ENCODE measurements around the gene EEIG1.

DNA sequence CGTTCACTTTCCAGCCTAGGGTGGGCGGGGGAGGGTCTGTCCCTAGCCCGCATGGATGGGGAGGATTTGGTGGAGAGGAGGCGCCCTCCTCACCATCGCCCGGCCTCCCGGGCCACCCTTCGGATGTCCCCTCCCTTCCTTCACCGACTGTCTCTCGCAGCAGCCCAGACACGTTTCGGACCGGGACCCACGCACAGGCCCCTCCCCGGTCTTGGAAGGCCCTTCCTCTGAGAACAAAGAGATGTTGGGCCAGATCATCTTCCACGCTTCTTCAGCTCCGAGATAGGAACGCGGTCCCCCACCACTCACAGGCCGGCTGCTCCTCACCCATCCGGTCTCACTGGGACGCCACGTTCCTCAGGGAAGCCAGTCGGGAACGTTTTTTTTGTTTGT is 42.5 kb downstream of the EEIG1 start:
- TF ChIP-seq, protein P1, sequence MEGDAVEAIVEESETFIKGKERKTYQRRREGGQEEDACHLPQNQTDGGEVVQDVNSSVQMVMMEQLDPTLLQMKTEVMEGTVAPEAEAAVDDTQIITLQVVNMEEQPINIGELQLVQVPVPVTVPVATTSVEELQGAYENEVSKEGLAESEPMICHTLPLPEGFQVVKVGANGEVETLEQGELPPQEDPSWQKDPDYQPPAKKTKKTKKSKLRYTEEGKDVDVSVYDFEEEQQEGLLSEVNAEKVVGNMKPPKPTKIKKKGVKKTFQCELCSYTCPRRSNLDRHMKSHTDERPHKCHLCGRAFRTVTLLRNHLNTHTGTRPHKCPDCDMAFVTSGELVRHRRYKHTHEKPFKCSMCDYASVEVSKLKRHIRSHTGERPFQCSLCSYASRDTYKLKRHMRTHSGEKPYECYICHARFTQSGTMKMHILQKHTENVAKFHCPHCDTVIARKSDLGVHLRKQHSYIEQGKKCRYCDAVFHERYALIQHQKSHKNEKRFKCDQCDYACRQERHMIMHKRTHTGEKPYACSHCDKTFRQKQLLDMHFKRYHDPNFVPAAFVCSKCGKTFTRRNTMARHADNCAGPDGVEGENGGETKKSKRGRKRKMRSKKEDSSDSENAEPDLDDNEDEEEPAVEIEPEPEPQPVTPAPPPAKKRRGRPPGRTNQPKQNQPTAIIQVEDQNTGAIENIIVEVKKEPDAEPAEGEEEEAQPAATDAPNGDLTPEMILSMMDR (IDR thresholded peaks at IDR 0.05; ENCODE audit: insufficient read depth, low read length, poor library complexity, severe bottlenecking): no peak
- TF ChIP-seq EZH2phosphoT487 (conservative IDR thresholded peaks at IDR 0.05; ENCODE audit: low read length): no peak

Data from SU-DHL-6 (cell line).